GM21367 (cell line): ENCODE measurements around the gene PLXDC2.

Experiments
- ATAC-seq: cut with Tn5 transposase; IDR thresholded peaks from one replicate; pipeline ENCODE4 v1.9.1; 2021; ENCODE audit not compliant: unreplicated experiment

The PLXDC2 gene

GRCh38 chr10:19853831-19854230, 37.6 kb downstream of the PLXDC2 start:
- no peak for ATAC-seq

GRCh38 chr10:19857876-19858275, 41.6 kb downstream of the PLXDC2 start:
- ATAC-seq, result no peak

- ATAC-seq, result no peak
Observed at GRCh38 chr10:19860107-19860506, 43.9 kb downstream of the PLXDC2 start.

- ATAC-seq, result no peak
Observed at GRCh38 chr10:19862811-19863515, 46.7 kb downstream of the PLXDC2 start.

GRCh38 chr10:19865676-19866075, 49.4 kb downstream of the PLXDC2 start:
- ATAC-seq, result no peak

GRCh38 chr10:19869370-19869769, 53.1 kb downstream of the PLXDC2 start:
- ATAC-seq, result no peak

- ATAC-seq, result no peak
Observed at GRCh38 chr10:19872504-19873271, 56.5 kb downstream of the PLXDC2 start.

GRCh38 chr10:19874190-19874589, 58.0 kb downstream of the PLXDC2 start:
- ATAC-seq, result no peak

- no peak for ATAC-seq
Observed at GRCh38 chr10:19874791-19875190, 58.6 kb downstream of the PLXDC2 start.

- no peak for ATAC-seq
Observed at GRCh38 chr10:19876570-19876969, 60.3 kb downstream of the PLXDC2 start.

GRCh38 chr10:19877466-19878255, 61.4 kb downstream of the PLXDC2 start:
- ATAC-seq, result no peak

GRCh38 chr10:19882621-19883020, 66.4 kb downstream of the PLXDC2 start:
- ATAC-seq, result no peak

- ATAC-seq, result no peak
Observed at GRCh38 chr10:19888061-19888660, 71.9 kb downstream of the PLXDC2 start.

GRCh38 chr10:19889256-19889655, 73.0 kb downstream of the PLXDC2 start:
- ATAC-seq, result no peak

GRCh38 chr10:19891429-19891828, 75.2 kb downstream of the PLXDC2 start:
- ATAC-seq, result no peak

- no peak for ATAC-seq
Observed at GRCh38 chr10:19892270-19892669, 76.0 kb downstream of the PLXDC2 start.

- no peak for ATAC-seq
Observed at GRCh38 chr10:19892677-19893076, 76.4 kb downstream of the PLXDC2 start.

GRCh38 chr10:19895500-19895899, 79.3 kb downstream of the PLXDC2 start:
- no peak for ATAC-seq

- ATAC-seq, result no peak
Observed at GRCh38 chr10:19902456-19902855, 86.2 kb downstream of the PLXDC2 start.

- no peak for ATAC-seq
Observed at GRCh38 chr10:19904202-19904661, 88.0 kb downstream of the PLXDC2 start.

GRCh38 chr10:19906108-19906791, 90.0 kb downstream of the PLXDC2 start:
- ATAC-seq, result no peak
